Stimulated activated CD8-positive, alpha-beta memory T cell treated with anti-CD3 and anti-CD28 coated beads, Interleukin-4, amount 100 ng/mL, for 1 hour (primary cell): Measurements from ENCODE around the gene LRP10.
"Not testable (repeated sequence)": the region's sequence is repeated elsewhere in the genome, so short reads cannot be mapped to it uniquely, and the experiment has no call there.

Experiments
- DNase-seq, 2 donors: peaks; one replicate each; pipeline ENCODE4 v3.0.0-alpha.2; 2020; ENCODE audit warnings: low read depth in 2 of 2, low spot score in 1 of 2

LRP10 gene

GRCh38 chr14:22843123-22843925 lies 28.2 kb upstream of the LRP10 start:
- DNase-seq, result no peak

GRCh38 chr14:22844221-22845102 lies 27.1 kb upstream of the LRP10 start:
- DNase-seq, result no peak

DNA sequence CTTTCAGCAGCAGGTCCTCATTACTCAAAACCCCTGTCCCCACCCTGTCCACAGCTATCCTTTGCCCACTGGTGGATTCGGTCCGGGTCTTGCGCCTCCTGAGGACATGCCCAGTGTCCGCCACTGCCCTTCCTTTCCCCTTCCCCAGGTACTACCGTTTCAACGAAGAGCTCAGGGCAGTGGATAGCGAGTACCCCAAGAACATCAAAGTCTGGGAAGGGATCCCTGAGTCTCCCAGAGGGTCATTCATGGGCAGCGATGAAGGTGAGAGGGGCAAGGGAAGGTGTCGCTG lies 26.5 kb upstream of the LRP10 start:
- DNase-seq, result no peak

DNA sequence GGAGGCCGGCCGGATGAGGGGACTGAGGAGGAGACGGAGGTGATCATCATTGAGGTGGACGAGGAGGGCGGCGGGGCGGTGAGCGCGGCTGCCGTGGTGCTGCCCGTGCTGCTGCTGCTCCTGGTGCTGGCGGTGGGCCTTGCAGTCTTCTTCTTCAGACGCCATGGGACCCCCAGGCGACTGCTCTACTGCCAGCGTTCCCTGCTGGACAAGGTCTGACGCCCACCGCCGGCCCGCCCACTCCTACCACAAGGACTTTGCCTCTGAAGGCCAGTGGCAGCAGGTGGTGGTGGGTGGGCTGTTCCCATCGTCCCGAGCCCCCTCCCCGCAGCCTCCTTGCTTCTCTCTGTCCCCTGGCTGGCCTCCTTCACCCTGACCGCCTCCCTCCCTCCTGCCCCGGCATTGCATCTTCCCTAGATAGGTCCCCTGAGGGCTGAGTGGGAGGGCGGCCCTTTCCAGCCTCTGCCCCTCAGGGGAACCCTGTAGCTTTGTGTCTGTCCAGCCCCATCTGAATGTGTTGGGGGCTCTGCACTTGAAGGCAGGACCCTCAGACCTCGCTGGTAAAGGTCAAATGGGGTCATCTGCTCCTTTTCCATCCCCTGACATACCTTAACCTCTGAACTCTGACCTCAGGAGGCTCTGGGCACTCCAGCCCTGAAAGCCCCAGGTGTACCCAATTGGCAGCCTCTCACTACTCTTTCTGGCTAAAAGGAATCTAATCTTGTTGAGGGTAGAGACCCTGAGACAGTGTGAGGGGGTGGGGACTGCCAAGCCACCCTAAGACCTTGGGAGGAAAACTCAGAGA lies 25.5 kb upstream of the LRP10 start:
- DNase-seq, result no peak

DNA sequence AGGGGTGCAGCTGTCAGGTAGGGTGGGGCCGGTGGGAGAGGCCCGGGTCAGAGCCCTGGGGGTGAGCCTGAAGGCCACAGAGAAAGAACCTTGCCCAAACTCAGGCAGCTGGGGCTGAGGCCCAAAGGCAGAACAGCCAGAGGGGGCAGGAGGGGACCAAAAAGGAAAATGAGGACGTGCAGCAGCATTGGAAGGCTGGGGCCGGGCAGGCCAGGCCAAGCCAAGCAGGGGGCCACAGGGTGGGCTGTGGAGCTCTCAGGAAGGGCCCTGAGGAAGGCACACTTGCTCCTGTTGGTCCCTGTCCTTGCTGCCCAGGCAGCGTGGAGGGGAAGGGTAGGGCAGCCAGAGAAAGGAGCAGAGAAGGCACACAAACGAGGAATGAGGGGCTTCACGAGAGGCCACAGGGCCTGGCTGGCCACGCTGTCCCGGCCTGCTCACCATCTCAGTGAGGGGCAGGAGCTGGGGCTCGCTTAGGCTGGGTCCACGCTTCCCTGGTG lies 24.7 kb upstream of the LRP10 start:
- no peak for DNase-seq

DNA sequence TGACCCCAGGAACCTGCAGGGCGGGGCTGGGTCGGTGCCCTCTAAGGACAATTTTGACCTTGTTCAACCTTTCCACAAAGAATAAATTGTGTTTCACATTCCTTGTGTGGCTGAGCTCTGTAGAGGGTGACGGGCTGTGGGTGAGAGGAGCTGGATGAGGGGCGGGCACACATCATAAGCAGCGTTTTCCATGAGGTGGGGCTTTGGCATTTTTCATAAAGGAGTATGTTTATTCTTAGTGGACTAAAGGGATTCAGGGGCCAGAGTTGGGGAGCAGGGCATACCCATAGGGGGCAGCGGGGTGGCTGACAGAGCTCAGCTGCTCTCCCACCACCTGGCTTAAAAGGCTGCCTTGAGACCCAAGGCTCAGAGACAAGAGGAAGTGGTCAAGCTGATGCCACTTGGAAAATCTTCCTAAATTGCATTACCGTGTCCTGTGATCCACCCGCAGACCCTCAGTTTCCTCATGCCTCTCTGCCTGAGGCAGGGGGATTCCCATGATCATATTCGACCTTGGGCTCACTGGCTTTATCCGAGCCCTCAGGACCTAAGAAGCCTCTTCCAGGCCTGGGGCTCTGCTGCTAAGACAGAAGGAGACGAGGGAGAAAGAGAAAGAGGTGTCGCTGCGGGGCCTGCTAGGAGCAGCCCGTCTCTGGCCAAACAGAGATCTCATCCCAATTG lies 23.7 kb upstream of the LRP10 start:
- DNase-seq, result no peak

DNA sequence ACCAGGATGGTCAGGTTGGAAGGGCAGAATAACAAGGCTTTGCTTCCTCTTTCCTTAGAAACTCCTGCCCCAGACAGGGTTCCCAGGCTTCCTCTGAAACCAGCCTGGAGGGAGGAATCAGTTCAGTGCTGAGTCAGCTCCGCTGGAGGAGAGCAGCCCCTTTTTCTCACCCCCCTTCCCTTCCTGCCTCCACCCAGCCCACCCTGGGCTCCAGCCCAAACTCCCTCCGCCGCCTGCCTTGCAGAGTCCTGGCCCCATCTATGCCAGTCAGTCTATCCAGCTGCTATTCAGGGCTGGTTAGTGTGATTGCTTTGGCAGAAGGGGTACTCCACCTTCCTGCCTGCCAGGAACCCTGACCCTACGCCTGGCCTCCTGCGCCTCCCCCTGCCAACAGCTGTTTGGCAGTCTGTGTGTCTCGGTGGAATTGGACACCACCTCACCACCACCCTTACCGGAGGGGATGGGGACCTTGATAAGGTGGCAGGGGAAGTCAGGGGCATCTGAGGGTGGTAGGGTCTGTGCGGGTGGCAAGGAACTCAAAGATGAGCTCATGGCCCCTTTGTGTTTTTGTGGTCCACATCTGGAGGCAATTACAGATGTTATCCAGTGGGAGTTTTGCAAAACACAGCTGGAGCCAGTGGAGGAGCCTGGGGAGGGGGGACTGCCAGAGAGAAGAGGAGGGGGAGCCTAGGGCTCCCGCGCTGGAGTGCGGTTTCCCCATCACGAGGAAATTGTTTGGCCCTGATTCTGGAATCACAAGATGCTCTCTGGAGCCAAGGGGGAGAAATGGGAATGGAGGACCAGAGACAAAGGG lies 23.0 kb upstream of the LRP10 start:
- no peak for DNase-seq

DNA sequence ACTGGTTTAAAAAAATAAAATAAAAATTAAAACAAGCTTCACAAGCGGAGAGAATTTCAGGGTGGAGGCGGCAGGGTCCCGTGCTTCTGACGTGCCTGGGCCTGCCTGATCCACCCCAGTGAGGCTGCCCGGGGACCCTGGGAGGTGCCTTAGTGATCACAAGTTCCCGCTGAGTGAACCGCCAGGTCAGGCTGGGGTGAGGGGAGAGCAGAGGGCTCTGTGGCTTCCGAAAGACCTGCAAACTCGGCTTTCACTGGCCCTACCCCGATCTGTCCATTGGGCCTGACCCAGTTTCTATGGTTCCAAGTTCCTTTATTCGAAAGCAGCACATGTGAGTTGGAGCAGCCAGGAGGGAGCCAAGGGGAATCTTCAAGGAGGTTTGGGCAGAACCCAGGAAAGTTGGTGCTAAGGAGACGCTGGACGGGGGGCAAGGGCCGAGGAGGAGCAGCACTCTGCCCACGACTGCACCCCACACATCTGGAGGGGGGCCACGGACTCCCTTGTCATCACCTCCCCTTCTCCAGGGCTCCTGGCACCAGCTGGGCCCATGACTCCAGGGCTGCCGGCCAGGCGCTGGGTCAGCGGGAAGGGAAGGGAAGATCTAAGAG lies 22.2 kb upstream of the LRP10 start:
- DNase-seq, result no peak

GRCh38 chr14:22850944-22851764 lies 20.4 kb upstream of the LRP10 start:
- no peak for DNase-seq

- DNase-seq, result not testable (repeated sequence)
Observed at GRCh38 chr14:22852178-22852577, 19.4 kb upstream of the LRP10 start.

DNA sequence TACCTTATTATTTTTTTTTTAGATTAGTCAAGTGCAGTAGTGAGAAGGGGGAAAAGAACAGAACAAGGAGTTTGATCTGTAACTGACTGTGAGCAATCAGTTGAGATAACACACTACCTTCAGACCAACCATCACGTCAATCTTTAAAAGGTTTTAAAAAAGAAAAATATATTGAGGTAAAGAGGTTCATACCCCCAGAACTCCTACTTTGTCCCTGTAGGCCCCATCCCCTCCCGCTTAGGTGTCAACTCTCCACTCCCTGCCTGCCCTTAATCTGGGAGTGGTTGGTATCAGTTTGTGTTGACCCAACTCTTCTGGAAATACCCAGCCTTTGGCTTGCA lies 19.0 kb upstream of the LRP10 start:
- no peak for DNase-seq

DNA sequence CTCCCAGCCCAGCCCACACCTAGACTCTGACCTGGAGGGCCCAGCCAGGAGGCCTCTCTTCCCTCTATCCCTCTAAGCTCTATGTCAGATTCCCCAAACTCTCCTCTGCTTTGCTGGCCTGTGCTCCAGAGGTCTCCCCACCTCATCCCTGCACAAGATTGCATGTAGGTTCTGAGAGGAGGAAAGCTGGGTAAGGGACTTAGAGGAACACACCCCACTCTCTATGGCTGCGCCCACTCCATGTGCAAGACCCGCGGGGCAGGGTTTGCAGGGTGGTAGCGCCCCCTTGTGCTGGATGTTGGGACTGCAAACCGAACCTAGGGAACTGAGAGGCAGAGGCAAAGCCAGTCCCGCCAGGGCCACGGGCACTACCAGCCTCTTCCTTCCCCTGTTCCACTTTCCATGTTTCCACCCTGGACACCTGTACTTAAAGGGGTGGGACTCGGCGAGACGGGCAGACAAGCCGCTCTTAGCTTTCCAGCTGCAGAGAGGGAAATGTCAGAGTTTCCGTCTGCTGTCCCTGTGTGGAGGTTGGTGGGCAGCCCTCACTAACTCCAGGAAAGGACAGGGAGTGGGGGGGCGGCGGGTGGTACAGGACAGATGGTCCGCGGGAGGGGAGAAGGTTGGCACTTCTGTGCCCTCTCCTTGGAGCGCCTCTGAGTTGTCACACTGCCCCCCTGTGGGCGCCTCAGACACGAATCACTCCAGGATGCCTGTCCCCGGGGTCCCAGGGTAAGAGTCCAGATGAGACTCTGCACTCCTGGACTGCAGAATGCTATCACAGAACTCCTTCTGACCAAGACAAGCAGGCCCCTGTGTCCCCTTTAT lies 18.4 kb upstream of the LRP10 start:
- peak; percentile 85 to 92 for DNase-seq

DNA sequence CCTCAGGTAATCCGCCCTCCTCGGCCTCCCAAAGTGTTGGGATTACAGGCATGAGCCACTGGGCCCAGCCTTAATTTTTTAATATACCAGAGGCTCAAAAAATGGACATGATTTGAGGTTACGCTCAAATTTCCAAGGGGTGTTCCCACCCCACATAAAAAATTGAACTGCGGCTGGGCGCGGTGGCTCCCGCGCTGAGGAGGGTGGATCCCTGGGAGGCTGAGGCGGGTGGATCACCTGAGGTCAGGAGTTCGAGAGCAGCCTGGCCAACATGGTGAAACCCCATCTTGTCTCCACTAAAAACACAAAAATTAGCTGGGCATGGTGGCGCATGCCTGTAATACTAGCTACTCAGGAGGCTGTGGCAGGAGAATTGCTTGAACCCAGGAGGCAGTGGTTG lies 17.2 kb upstream of the LRP10 start:
- DNase-seq, result not testable (repeated sequence)

DNA sequence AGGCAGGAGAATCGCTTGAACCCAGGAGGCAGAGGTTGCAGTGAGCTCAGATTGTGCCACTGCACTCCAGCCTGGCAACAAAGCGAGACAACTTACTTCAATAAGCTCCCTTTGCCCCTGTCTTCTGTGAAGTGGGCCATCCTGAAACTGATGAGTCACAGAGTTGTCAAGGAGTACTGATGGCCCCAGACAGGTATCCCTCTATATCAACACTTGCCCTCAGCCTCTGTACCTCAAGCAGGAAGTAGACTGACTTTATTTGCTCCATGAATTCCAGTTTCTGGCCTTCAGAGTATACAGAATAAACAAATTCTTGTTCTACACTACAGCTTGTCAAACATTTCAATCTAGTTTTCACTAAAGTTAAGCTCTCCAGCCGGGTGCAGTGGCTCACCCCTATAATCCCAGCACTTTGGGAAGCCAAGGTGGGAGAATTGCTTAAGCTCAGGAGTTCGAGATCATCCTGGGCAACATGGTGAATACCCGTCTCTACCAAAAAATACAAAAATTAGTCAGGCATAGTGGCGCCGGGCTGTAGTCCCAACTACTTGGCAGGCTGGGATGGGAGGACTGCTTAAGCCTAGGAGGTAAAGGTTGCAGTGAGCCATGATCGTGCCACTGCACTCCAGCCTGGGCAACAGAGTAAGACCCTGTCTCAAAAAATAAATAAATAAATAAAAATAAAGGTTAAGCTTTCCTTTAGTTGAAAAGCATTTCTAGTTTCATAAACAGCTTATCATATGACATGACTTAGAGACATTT lies 16.4 kb upstream of the LRP10 start:
- DNase-seq, result no peak

GRCh38 chr14:22856428-22856827 lies 15.1 kb upstream of the LRP10 start:
- DNase-seq, result no peak

GRCh38 chr14:22860377-22860776 lies 11.2 kb upstream of the LRP10 start:
- DNase-seq, result not testable (repeated sequence)

DNA sequence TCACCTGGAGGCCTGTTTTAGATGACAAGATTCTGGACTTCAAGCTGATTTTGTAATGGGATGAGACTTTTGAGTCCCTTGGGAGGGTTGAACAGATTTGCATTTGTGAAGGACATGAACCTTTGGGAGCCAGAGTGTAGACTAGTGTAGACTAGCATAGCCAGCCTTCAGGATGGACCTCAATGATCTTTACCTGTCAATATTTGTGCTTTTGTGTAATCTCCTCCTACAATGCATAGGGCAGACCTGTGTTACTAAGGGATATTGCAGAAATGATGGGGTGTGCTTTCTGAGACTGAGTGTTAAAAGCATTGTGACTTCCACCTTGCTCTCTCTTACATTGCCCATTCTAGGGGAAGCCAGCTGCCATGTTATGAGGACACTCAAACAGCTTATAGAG lies 9.9 kb upstream of the LRP10 start:
- no peak for DNase-seq
